HG02884 (cell line): ENCODE results near the gene FLVCR2.
A peak's percentile ranks its signal among the peaks of the same experiment; 100 is the strongest.

Experiments
- ATAC-seq: cut with Tn5 transposase; IDR thresholded peaks from one replicate; pipeline ENCODE4 v1.9.1; 2021; ENCODE audit warnings: mild to moderate bottlenecking, moderate library complexity; ENCODE audit not compliant: unreplicated experiment

The FLVCR2 gene

DNA sequence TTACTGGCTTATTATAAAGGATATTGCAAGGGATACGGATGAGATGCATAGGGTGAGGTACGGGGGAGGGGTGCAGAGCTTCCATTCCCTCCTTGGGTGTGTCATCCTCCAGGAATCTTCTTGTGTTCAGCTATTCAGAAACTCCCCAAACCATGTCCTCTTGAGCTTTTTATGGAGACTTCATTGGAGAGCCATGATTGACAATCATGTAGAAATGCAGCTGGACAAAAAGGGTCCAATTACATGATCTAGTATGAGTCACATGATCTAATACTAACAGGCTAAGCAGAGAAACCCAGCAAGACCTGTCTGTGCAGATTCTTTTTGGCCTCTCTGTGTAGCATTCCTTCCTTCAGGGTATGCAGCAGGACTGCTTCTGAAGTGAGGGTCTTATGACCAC lies 23.9 kb upstream of the FLVCR2 start:
- no peak for ATAC-seq

DNA sequence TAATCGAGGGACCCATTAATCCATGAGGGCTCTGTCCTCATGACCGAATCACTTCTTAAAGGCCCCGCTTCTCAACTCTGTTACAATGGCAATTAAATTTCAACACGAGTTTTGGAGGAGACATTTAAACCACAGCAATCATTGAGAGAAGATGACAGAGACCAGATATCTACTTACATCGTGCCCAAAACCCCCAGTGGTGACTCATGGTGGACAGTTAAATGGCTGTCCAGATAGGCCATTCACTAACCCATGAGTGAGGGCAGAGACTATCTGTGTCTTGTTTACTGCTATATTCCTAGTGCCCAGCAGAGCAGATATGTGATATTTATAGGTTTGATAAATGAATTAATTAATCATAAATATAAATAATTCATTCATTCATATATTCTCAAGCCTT lies 20.0 kb upstream of the FLVCR2 start:
- ATAC-seq = no peak

GRCh38 chr14:75559045-75559444 lies 19.4 kb upstream of the FLVCR2 start:
- no peak for ATAC-seq

GRCh38 chr14:75559451-75560222 lies 18.8 kb upstream of the FLVCR2 start:
- ATAC-seq = no peak

DNA sequence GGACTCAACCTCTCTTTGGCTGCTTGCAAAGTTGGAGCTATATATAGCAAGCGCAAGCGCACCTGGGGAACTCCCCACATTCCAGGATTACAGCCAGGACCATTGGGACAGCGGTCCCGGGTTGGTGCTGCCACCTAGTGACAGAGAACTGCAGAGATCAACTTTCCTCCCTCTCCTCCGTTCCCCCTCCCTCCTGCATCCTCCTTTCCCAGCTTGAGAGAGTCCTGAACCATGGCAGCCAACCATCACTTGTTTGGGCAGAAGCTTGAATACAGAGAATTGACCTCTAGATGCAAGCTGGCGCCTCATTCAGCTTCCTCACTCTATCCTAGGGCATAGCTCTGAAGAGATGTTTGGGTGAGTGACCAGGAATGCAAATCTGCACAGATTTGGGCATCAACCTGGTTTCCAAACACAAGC lies 17.4 kb upstream of the FLVCR2 start:
- ATAC-seq = no peak

- ATAC-seq = no peak
Measured at GRCh38 chr14:75562089-75562488, 16.3 kb upstream of the FLVCR2 start.

- no peak for ATAC-seq
Measured at GRCh38 chr14:75562489-75562888, 15.9 kb upstream of the FLVCR2 start.

DNA sequence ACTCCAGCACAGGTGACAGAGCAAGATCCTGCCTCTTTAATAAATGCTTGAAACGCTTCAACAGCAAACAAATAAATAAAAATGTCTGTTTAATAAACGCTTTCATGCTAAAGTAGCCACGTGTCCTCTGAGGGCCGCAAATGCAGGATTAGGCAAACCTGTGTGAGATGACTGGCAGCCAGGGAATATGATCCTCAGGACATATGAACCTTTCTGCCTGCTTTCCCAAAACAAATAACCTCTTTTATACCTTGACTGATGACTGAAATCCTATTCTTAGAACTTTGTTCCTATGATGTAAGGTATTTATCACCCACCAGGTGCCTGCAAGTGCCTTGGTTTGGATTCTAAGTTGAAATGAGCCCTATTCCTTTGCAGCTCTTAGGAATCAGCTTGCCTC lies 14.5 kb upstream of the FLVCR2 start:
- ATAC-seq = no peak

- ATAC-seq = no peak
Measured at GRCh38 chr14:75565056-75565455, 13.4 kb upstream of the FLVCR2 start.

DNA sequence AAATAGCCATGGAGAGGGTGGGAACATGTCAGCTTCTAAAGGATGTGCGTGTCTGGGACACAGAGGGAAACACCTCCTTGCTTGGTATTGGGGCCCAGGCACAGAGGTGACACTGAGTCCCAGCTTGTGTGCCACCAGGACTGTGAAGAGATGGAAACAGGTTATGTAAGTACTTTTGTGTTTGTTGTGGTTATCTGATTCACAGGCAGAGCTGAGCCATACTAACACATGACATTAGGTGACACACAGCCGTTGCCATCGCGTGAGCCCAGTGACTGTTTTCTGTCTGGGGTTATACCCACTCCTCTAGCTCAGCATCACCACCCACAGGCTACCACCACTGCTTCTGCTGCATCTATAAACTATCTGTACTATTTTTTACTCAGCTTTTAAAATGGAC lies 12.1 kb upstream of the FLVCR2 start:
- ATAC-seq = no peak

DNA sequence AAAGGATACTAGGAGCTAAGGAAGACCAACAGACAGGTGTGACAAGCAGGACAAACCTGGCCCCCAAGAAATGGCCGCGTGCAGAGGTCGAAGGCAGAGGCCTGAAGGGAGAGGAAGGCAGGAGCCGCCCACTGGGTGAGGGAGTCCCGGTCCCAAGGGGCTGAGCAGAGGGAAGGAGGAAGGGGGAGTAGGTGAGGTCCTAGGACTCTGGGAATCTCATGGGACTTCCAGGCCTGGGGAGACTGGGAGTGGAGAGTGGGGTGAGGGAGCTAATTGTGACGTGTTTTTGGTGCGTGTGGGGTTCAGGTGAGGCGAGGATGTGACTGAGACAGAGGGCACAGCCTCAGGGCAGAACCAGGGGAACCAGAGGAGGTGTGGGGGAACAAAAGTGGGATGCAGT lies 11.7 kb upstream of the FLVCR2 start:
- no peak for ATAC-seq

GRCh38 chr14:75568140-75568539 lies 10.3 kb upstream of the FLVCR2 start:
- no peak for ATAC-seq

- no peak for ATAC-seq
Measured at GRCh38 chr14:75568791-75569190, 9.6 kb upstream of the FLVCR2 start.

DNA sequence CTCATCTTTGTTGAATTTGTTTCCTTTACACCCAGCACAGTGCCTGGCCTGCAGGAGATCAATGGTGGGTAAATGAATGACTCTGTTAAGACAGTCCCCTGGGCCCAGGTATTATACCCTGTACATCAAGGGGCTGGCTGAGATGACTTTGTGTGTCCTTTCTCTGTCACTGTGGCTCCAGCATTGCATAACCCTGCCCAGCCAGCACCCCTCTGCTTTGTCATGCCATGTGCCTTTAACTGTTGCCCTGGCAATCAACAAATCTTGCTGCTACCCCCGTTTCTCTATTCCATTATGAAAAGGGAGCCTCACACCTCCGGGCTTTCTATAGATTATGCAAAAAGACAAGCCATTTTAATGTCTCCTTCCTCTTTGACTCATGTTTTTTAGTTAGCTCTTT lies 7.6 kb upstream of the FLVCR2 start:
- ATAC-seq = no peak

DNA sequence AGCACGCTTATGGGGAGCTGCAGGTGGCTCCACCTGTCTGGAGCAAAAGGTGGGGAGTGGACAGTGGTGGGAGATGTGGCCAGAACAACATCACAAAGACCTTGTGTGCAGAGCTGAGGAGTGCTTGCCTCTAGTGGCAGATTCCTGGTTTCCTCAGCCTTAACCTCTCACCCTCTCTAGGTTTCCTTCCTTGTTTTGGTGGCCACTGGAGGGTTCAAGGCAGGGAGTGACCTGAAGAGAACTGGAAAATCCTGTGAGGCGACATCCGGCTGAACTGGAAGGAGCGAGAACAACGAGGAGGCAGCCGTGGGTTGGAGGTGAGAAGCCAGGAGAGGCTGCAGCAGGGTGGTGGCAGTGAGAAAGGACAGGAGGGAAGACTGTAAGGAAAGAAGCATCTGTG lies 6.3 kb upstream of the FLVCR2 start:
- ATAC-seq = no peak

DNA sequence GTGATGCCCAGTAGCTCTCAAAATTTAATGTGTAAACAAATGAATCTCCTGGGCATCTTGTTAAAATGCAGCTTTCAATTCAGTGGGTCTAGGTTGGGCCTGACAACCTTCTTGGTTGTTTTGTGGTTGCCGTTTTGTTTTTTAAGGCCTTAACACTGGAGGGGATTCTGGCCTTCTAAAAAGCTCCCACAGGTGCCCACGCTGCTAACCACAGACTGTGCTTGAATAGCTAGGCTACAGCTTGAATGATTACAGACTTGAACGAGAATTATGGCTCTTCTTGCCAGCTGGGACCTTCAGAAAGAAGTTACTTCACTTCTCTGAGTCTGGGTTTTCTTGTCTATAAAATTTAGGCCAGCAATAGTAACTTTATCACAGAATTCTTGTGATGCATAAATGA lies 1.3 kb upstream of the FLVCR2 start:
- ATAC-seq = no peak

GRCh38 chr14:75577729-75578101 lies 705 bp upstream of the FLVCR2 start:
- peak; percentile 69 for ATAC-seq

DNA sequence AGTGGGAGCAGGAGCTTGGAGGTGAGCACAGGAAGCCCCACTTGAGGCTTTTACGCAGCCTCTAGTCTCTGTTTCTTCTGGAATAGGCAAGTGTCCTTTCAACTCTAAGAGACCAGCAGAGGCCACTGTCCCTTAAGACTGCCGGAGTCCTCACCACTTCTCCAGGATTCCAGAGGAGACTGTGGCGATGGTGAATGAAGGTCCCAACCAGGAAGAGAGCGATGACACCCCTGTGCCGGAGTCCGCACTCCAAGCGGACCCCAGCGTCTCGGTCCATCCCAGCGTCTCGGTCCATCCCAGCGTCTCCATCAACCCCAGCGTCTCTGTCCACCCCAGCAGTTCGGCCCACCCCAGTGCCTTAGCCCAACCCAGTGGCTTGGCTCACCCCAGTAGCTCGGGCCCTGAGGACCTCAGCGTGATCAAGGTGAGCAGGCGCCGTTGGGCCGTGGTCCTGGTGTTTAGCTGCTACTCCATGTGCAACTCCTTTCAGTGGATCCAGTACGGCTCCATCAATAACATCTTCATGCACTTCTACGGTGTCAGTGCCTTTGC lies 442 bp downstream of the FLVCR2 start:
- ATAC-seq = no peak

DNA sequence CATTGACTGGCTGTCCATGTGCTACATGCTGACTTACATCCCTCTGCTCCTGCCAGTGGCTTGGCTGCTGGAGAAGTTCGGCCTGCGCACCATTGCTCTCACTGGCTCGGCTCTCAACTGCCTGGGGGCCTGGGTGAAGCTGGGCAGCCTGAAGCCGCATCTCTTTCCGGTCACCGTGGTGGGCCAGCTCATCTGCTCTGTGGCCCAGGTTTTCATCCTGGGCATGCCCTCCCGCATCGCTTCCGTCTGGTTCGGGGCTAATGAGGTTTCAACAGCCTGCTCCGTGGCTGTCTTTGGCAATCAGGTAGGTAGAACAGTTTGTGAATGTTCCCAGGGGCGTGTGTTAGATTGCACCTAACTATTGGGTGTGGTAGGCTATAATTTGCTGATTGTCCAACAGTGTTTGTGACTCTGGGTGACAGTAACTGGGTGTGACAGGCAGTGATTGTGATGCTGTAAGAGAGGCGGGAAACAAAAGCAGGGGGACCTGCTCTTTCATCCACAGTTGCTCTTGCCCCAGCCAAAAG lies 981 bp downstream of the FLVCR2 start:
- ATAC-seq = no peak

- no peak for ATAC-seq
Measured at GRCh38 chr14:75579882-75580281, 1.5 kb downstream of the FLVCR2 start.

- no peak for ATAC-seq
Measured at GRCh38 chr14:75587388-75587787, 9.0 kb downstream of the FLVCR2 start.

DNA sequence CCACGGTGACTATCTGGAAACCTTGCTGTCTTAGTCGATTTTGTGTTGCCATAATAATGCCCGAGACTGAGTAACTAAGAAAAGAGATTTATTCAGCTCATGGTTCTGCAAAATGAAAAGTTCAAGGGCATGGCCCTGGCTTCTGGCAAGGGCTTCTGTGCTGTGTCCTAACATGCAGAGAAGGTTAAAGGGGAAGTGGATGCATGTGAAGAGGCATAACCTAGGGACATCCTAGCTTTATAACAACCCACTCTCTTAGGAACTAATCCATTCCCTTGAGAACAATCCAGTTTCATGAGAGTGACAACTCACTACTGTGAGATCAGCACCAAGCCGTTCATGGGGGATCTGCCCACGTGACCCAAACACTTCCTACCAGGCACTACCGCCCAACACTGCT lies 11.5 kb downstream of the FLVCR2 start:
- ATAC-seq = no peak
